HEK293T (cell line): Measurements from ENCODE around the gene TMC6.
"Not testable (repeated sequence)": the region's sequence is repeated elsewhere in the genome, so short reads cannot be mapped to it uniquely, and the experiment has no call there.

Experiments
- CTCF ChIA-PET: fragments of 350-600 bp; formaldehyde crosslinking; extraction: SDS; loops from one replicate; lab custom pipeline; 2021; ENCODE audit warnings: antibody characterized with exemption, inconsistent platforms; lab: Yijun Ruan, JAX
- POLR2A ChIA-PET: fragments of 350-600 bp; formaldehyde crosslinking; extraction: SDS; loops from one replicate; lab custom pipeline; 2020; ENCODE audit warnings: antibody characterized with exemption, inconsistent platforms; lab: Yijun Ruan, JAX
- DNase-seq: peaks from one replicate; pipeline ENCODE4 v3.0.0; 2012; ENCODE audit warnings: mixed read lengths; ENCODE audit errors: extremely low spot score
- ARNT ChIP-seq: fragments of 450-650 bp; IDR thresholded peaks from 2 replicates; pipeline ENCODE4 v1.6.1; 2017; ENCODE audit warnings: mild to moderate bottlenecking
- BHLHE40 ChIP-seq: fragments of 450-650 bp; IDR thresholded peaks from 2 replicates; pipeline ENCODE4 v1.6.1; 2016; ENCODE audit warnings: mild to moderate bottlenecking, moderate library complexity, borderline replicate concordance
- CTBP1 ChIP-seq: fragments of 450-650 bp; IDR thresholded peaks from 2 replicates; pipeline ENCODE4 v1.6.1; 2016; ENCODE audit warnings: borderline replicate concordance
- ELF4 ChIP-seq: fragments of 450-650 bp; IDR thresholded peaks from 2 replicates; pipeline ENCODE4 v1.6.1; 2017; ENCODE audit warnings: antibody characterized with exemption
- FOXA1 ChIP-seq: fragments of 450-650 bp; IDR thresholded peaks from 2 replicates; pipeline ENCODE4 v1.6.1; 2016; ENCODE audit warnings: mild to moderate bottlenecking
- FOXK2 ChIP-seq: fragments of 450-650 bp; IDR thresholded peaks from 2 replicates; pipeline ENCODE4 v1.6.1; 2016; ENCODE audit warnings: mild to moderate bottlenecking
- FOXM1 ChIP-seq: fragments of 450-650 bp; IDR thresholded peaks from 2 replicates; pipeline ENCODE4 v1.6.1; 2017; ENCODE audit warnings: mild to moderate bottlenecking, borderline replicate concordance
- HDGF ChIP-seq: fragments of 450-650 bp; IDR thresholded peaks from 2 replicates; pipeline ENCODE4 v1.6.1; 2017; ENCODE audit warnings: antibody characterized with exemption, borderline replicate concordance
- L3MBTL2 ChIP-seq: fragments of 450-650 bp; conservative IDR thresholded peaks from 2 replicates; pipeline ENCODE4 v1.6.1; 2016; ENCODE audit warnings: mild to moderate bottlenecking
- LEF1 ChIP-seq: fragments of 450-650 bp; IDR thresholded peaks from 2 replicates; pipeline ENCODE4 v1.6.1; 2017; ENCODE audit warnings: mild to moderate bottlenecking, borderline replicate concordance
- NFRKB ChIP-seq: fragments of 450-650 bp; IDR thresholded peaks from 2 replicates; pipeline ENCODE4 v1.6.1; 2016; ENCODE audit warnings: mild to moderate bottlenecking, moderate library complexity
- SP1 ChIP-seq: fragments of 450-650 bp; IDR thresholded peaks from 2 replicates; pipeline ENCODE4 v1.6.1; 2017
- SUZ12 ChIP-seq: fragments of 450-650 bp; IDR thresholded peaks from 2 replicates; pipeline ENCODE4 v1.6.1; 2016; ENCODE audit warnings: mild to moderate bottlenecking
- TARDBP ChIP-seq: fragments of 450-650 bp; IDR thresholded peaks from 2 replicates; pipeline ENCODE4 v1.6.1; 2016
- ZNF384 ChIP-seq: fragments of 450-650 bp; IDR thresholded peaks from 2 replicates; pipeline ENCODE4 v1.6.1; 2016
- TF ChIP-seq, protein P1 (sequence below): fragments of 450-650 bp; IDR thresholded peaks from 2 replicates; pipeline ENCODE4 v1.6.1; 2016

TMC6 gene

GRCh38 chr17:78089576-78090281, 38.8 kb downstream of the TMC6 start:
- TF ChIP-seq ELF4 = no peak
- no peak for TF ChIP-seq SP1
- TF ChIP-seq ARNT = no peak
- no peak for TF ChIP-seq BHLHE40
- TF ChIP-seq, protein P1, sequence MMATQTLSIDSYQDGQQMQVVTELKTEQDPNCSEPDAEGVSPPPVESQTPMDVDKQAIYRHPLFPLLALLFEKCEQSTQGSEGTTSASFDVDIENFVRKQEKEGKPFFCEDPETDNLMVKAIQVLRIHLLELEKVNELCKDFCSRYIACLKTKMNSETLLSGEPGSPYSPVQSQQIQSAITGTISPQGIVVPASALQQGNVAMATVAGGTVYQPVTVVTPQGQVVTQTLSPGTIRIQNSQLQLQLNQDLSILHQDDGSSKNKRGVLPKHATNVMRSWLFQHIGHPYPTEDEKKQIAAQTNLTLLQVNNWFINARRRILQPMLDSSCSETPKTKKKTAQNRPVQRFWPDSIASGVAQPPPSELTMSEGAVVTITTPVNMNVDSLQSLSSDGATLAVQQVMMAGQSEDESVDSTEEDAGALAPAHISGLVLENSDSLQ = no peak
- TF ChIP-seq HDGF = no peak
- no peak for TF ChIP-seq CTBP1
- no peak for TF ChIP-seq NFRKB
- no peak for TF ChIP-seq LEF1
- TF ChIP-seq FOXK2 = no peak
- no peak for TF ChIP-seq FOXM1
- TF ChIP-seq ZNF384 = no peak
- no peak for TF ChIP-seq TARDBP
- no peak for DNase-seq
- ChIA-PET POLR2A (no interaction called here), CTCF (interaction anchor here (0.9 kb wide), 1 partner anchor 13 kb away, joined by 3 read pairs; no protein-coding TSS in a partner anchor)

GRCh38 chr17:78088529-78088928, 40.0 kb downstream of the TMC6 start:
- ChIA-PET POLR2A (no interaction called here), CTCF (interaction anchor here (0.7 kb wide), 1 partner anchor 15 kb away, joined by 3 read pairs; no protein-coding TSS in a partner anchor)
- TF ChIP-seq LEF1 (no peak), SP1 (no peak), SUZ12 (no peak), ELF4 (no peak), FOXK2 (no peak), ZNF384 (no peak), ARNT (no peak), L3MBTL2 (no peak), NFRKB (no peak)
- DNase-seq = no peak

GRCh38 chr17:78086740-78087139, 41.8 kb downstream of the TMC6 start:
- POLR2A ChIA-PET = no interaction called here
- DNase-seq = no peak
- CTCF ChIA-PET = interaction anchor here (0.7 kb wide), 1 partner anchor 68 kb away, joined by 3 read pairs; no protein-coding TSS in a partner anchor
- TF ChIP-seq, protein P1 = no peak
- TF ChIP-seq ELF4 = no peak
- no peak for TF ChIP-seq NFRKB
- no peak for TF ChIP-seq HDGF
- no peak for TF ChIP-seq L3MBTL2
- TF ChIP-seq SUZ12 = no peak
- no peak for TF ChIP-seq ZNF384
- no peak for TF ChIP-seq SP1
- TF ChIP-seq FOXK2 = no peak
- no peak for TF ChIP-seq FOXA1
- no peak for TF ChIP-seq LEF1
- TF ChIP-seq TARDBP = no peak
- TF ChIP-seq CTBP1 = no peak
- no peak for TF ChIP-seq ARNT

- ChIA-PET POLR2A (no interaction called here), CTCF (interaction anchor here (1.2 kb wide), 1 partner anchor 169 kb away, joined by 3 read pairs; no protein-coding TSS in a partner anchor)
- TF ChIP-seq HDGF = no peak
- TF ChIP-seq, protein P1 = no peak
- no peak for TF ChIP-seq NFRKB
- no peak for TF ChIP-seq ZNF384
- no peak for TF ChIP-seq FOXM1
- TF ChIP-seq CTBP1 = no peak
- TF ChIP-seq TARDBP = no peak
- no peak for TF ChIP-seq FOXK2
- DNase-seq = no peak
Measured at GRCh38 chr17:78082988-78083387, 45.6 kb downstream of the TMC6 start.

GRCh38 chr17:78082355-78082872, 46.1 kb downstream of the TMC6 start:
- POLR2A ChIA-PET, DNase-seq: not testable (repeated sequence)
- CTCF ChIA-PET = interaction anchor here (1.2 kb wide), 1 partner anchor 169 kb away, joined by 3 read pairs; no protein-coding TSS in a partner anchor

GRCh38 chr17:78081551-78081950, 47.0 kb downstream of the TMC6 start:
- ChIA-PET CTCF (no interaction called here), POLR2A (no interaction called here)
- DNase-seq = no peak
- no peak for TF ChIP-seq TARDBP
- TF ChIP-seq HDGF = no peak
- TF ChIP-seq FOXM1 = no peak
- no peak for TF ChIP-seq ZNF384
- TF ChIP-seq, protein P1 = no peak
- TF ChIP-seq SP1 = no peak
- TF ChIP-seq SUZ12 = no peak
- TF ChIP-seq NFRKB = no peak
- no peak for TF ChIP-seq LEF1
- no peak for TF ChIP-seq L3MBTL2
- TF ChIP-seq BHLHE40 = no peak
- no peak for TF ChIP-seq ARNT
- TF ChIP-seq ELF4 = no peak
- no peak for TF ChIP-seq FOXK2
- TF ChIP-seq CTBP1 = no peak
